Peyer's patch (tissue), 4 donors: ENCODE measurements around the gene MYO1D. TPM values are rescaled to one million over a fixed set of nuclear protein-coding genes. Genes with fewer than 3 reads are reported as not detected.

Experiments
- DNase-seq, 3 donors: peaks; one replicate each; pipeline ENCODE4 v3.0.0-alpha.2; 2017 to 2019
- H3K27ac ChIP-seq, 4 donors: fragments of 200-600 bp; sonication (generic); one replicate each; pipeline ENCODE4 v1.5.1; 2016 to 2019
- H3K27me3 ChIP-seq, 2 donors: fragments of 200-600 bp; sonication (generic); one replicate each; pipeline ENCODE4 v1.5.1; 2019
- H3K36me3 ChIP-seq, 3 donors: fragments of 200-600 bp; sonication (generic); one replicate each; pipeline ENCODE4 v1.5.1; 2016 to 2019
- H3K4me1 ChIP-seq, 4 donors: fragments of 200-600 bp; sonication (generic); one replicate each; pipeline ENCODE4 v1.5.1; 2016 to 2019
- H3K4me3 ChIP-seq, 4 donors: fragments of 200-600 bp; sonication (generic); 1 replicate in 3 of 4; 2 replicates in 1 of 4; pipeline ENCODE4 v1.5.1; 2016 to 2019; ENCODE audit warnings: mild to moderate bottlenecking in 1 of 4
- H3K9me3 ChIP-seq, 4 donors: fragments of 200-600 bp; sonication (generic); one replicate each; pipeline ENCODE4 v1.5.1; 2016 to 2019; ENCODE audit warnings: mild to moderate bottlenecking in 1 of 4
- CTCF ChIP-seq, 6 experiments: fragments of 450-650 bp in 4 of 6; fragments of 200-600 bp in 2 of 6; sonication (generic) in 1 of 6; IDR thresholded peaks; one replicate each; pipeline ENCODE4 v1.5.1; 2017 to 2019; ENCODE audit warnings: antibody characterized with exemption in 6 of 6, mild to moderate bottlenecking in 3 of 6, moderate library complexity in 1 of 6
- POLR2A ChIP-seq, 2 donors: fragments of 450-650 bp; IDR thresholded peaks; one replicate each; pipeline ENCODE4 v1.5.1; 2017; ENCODE audit warnings: antibody characterized with exemption in 2 of 2, mild to moderate bottlenecking in 2 of 2, moderate library complexity in 2 of 2
- total RNA-seq, 4 donors: library from RNA; depleted of rRNA; stranded (reverse); fragments of >200 nt; gene quantifications; one replicate each; pipeline ENCODE4 v1.1.0, GENCODE V29; 2016

The MYO1D gene
- total RNA-seq, 4 donors from 2014 or later, result 148 to 340 (median 328) TPM

GRCh38 chr17:32502013-32502412 lies 374.9 kb downstream of the MYO1D start:
- H3K36me3 ChIP-seq, result peaks cover 0 to 6% (median 0%) of the 10 kb centered on the region in 3 donors
- H3K4me1 ChIP-seq, result peaks cover 0 to 26% (median 14%) of the 10 kb centered on the region in 4 donors
- DNase-seq, result peak in 1 of 3 donors; percentile 13
- no peaks in the 10 kb centered on the region for H3K9me3 ChIP-seq
- H3K27me3 ChIP-seq, result no peaks in the 10 kb centered on the region
- no peak overlapping the region for H3K4me3 ChIP-seq
- peak overlapping the region in 2 of 4 donors; percentile 32 to 97 for H3K27ac ChIP-seq
- TF ChIP-seq CTCF (IDR thresholded peaks at IDR 0.05), result no peak
- TF ChIP-seq POLR2A (IDR thresholded peaks at IDR 0.05), result no peak

GRCh38 chr17:32498391-32498790 lies 378.5 kb downstream of the MYO1D start:
- Histone ChIP-seq H3K27me3 (no peaks in the 10 kb centered on the region), H3K4me3 (no peak overlapping the region), H3K36me3 (peaks cover 0 to 11% (median 0%) of the 10 kb centered on the region in 3 donors), H3K9me3 (no peaks in the 10 kb centered on the region), H3K27ac (no peak overlapping the region), H3K4me1 (peaks cover 0 to 9% (median 7%) of the 10 kb centered on the region in 4 donors)
- no peak for TF ChIP-seq CTCF (IDR thresholded peaks at IDR 0.05)
- no peak for TF ChIP-seq POLR2A (IDR thresholded peaks at IDR 0.05)
- DNase-seq, result peak in 2 of 3 donors; percentile 31 to 37

GRCh38 chr17:32497431-32498205 lies 379.3 kb downstream of the MYO1D start:
- TF ChIP-seq CTCF (IDR thresholded peaks at IDR 0.05) (no peak), POLR2A (IDR thresholded peaks at IDR 0.05) (no peak)
- Histone ChIP-seq H3K27me3 (no peaks in the 10 kb centered on the region), H3K9me3 (no peaks in the 10 kb centered on the region), H3K4me3 (no peak overlapping the region), H3K27ac (no peak overlapping the region), H3K36me3 (peaks cover 0 to 11% (median 0%) of the 10 kb centered on the region in 3 donors), H3K4me1 (peaks cover 0 to 10% (median 8%) of the 10 kb centered on the region in 4 donors)
- peak in 1 of 3 donors; percentile 34 for DNase-seq

GRCh38 chr17:32496395-32497073 lies 380.4 kb downstream of the MYO1D start:
- peak in 1 of 3 donors; percentile 39 for DNase-seq
- H3K9me3 ChIP-seq, result no peaks in the 10 kb centered on the region
- no peaks in the 10 kb centered on the region for H3K27me3 ChIP-seq
- TF ChIP-seq POLR2A (IDR thresholded peaks at IDR 0.05), result no peak
- TF ChIP-seq CTCF (IDR thresholded peaks at IDR 0.05), result no peak
- H3K4me1 ChIP-seq, result peaks cover 0 to 19% (median 9%) of the 10 kb centered on the region in 4 donors
- H3K27ac ChIP-seq, result no peak overlapping the region
- H3K36me3 ChIP-seq, result peaks cover 0 to 5% (median 0%) of the 10 kb centered on the region in 3 donors
- no peak overlapping the region for H3K4me3 ChIP-seq

- no peaks in the 10 kb centered on the region for H3K27me3 ChIP-seq
- peak overlapping the region in 1 of 4 donors; percentile 3 for H3K4me3 ChIP-seq
- peak overlapping the region in 1 of 4 donors; percentile 17 for H3K27ac ChIP-seq
- no peaks in the 10 kb centered on the region for H3K9me3 ChIP-seq
- peaks cover 0 to 5% (median 0%) of the 10 kb centered on the region in 3 donors for H3K36me3 ChIP-seq
- DNase-seq, result peak in 1 of 3 donors; percentile 47
- H3K4me1 ChIP-seq, result peaks cover 0 to 19% (median 9%) of the 10 kb centered on the region in 4 donors
- TF ChIP-seq CTCF (IDR thresholded peaks at IDR 0.05) (no peak), POLR2A (IDR thresholded peaks at IDR 0.05) (no peak)
Measured at GRCh38 chr17:32495359-32496231, 381.3 kb downstream of the MYO1D start.
